Left ventricle myocardium inferior (tissue), 1 donor: ENCODE results near the gene SETD5. TPM values are rescaled to one million over a fixed set of nuclear protein-coding genes. Genes with fewer than 3 reads are reported as not detected.

Experiments
- DNase-seq: peaks from one replicate; pipeline ENCODE4 v3.0.0-alpha.2; 2020
- H3K27ac ChIP-seq: fragments of 200-600 bp; replicated peaks from 2 replicates; pipeline ENCODE4 v1.8.0; 2021
- H3K27me3 ChIP-seq: fragments of 200-600 bp; 2 replicates; pipeline ENCODE4 v1.8.0; 2021; ENCODE audit warnings: low read depth
- H3K36me3 ChIP-seq: fragments of 200-600 bp; 2 replicates; pipeline ENCODE4 v1.8.0; 2021
- H3K4me1 ChIP-seq: fragments of 200-600 bp; 2 replicates; pipeline ENCODE4 v1.8.0; 2021
- H3K4me3 ChIP-seq: fragments of 200-600 bp; 2 replicates; pipeline ENCODE4 v1.8.0; 2021; ENCODE audit warnings: mild to moderate bottlenecking, moderate library complexity
- H3K9me3 ChIP-seq: fragments of 200-600 bp; replicated peaks from 2 replicates; pipeline ENCODE4 v1.8.0; 2021
- intact Hi-C: fragments of 100-400 bp; cut with micrococcal nuclease; formaldehyde crosslinking; loops from one replicate; pipeline ENCODE4 v1.11.0; 2022
- total RNA-seq: library from RNA; stranded (reverse); fragmentation: NEBNext Ultra II Directional; extraction: Animal tissue kit (Norgen Biotek cat#: 25700); gene quantifications from one replicate; pipeline ENCODE4 v1.2.1, GENCODE V29; 2021
- TF ChIP-seq, protein P1 (sequence below): fragments of 200-600 bp; IDR thresholded peaks from 2 replicates; pipeline ENCODE4 v1.8.0; 2021; ENCODE audit warnings: antibody characterized with exemption, mild to moderate bottlenecking, borderline replicate concordance
- donor health status: DM: no; HTN: yes; CAD: no; lungs with severe emphysema.

The SETD5 gene
- total RNA-seq, 1 donor from 2014 or later = 49.9 TPM

DNA sequence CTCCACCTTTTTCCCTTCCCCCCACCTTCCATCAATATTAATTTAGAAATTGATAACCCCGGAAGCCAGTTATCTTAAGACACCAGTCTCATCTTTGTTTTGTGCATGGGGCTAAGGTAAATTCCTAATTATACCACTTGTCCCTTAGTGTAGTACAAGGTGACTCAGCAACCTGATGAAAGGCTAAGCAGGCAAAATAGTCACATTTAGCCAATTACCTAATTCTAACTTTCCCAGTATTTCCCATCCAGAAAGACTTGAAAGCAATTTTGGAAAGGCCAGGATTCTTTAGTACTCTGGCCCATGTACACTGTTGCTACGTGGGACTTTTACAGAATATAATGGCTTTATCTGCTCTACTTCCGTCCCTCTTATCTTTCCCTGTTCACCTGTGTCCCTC lies 72.6 kb downstream of the SETD5 start:
- Histone ChIP-seq H3K4me1 (no peaks in the 10 kb centered on the region), H3K27me3 (no peaks in the 10 kb centered on the region), H3K36me3 (peaks cover 100% of the 10 kb centered on the region), H3K9me3 (no peaks in the 10 kb centered on the region), H3K27ac (no peak overlapping the region), H3K4me3 (no peak overlapping the region)
- DNase-seq = no peak
- intact Hi-C loops = no loop called here
- TF ChIP-seq, protein P1, sequence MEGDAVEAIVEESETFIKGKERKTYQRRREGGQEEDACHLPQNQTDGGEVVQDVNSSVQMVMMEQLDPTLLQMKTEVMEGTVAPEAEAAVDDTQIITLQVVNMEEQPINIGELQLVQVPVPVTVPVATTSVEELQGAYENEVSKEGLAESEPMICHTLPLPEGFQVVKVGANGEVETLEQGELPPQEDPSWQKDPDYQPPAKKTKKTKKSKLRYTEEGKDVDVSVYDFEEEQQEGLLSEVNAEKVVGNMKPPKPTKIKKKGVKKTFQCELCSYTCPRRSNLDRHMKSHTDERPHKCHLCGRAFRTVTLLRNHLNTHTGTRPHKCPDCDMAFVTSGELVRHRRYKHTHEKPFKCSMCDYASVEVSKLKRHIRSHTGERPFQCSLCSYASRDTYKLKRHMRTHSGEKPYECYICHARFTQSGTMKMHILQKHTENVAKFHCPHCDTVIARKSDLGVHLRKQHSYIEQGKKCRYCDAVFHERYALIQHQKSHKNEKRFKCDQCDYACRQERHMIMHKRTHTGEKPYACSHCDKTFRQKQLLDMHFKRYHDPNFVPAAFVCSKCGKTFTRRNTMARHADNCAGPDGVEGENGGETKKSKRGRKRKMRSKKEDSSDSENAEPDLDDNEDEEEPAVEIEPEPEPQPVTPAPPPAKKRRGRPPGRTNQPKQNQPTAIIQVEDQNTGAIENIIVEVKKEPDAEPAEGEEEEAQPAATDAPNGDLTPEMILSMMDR = no peak

DNA sequence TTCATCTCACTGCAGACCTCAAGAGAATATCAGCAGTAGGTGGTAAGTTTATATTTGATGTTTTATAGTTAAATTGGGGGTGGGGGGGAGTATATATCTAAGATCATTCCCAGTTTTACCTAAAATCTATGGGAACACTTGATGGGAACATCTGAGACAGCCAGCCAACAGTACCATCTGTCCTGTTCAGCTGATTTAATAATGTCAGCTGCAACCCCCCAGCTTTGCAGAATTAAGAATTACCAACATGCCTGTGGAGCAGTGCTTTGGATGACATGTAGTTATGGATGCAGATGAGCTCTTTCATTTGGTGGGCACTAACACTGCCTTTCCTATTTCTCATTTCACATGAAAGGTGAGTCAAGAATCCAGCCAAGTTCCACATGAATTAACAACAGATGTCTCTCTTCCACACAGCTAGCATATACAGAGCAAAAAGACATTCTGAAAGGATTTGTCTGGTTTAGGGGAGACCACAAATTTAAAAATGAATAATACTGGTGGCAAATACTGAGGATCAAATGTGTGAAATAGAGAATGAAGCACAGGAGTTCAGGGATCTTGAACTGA lies 76.2 kb downstream of the SETD5 start:
- no peak for DNase-seq
- TF ChIP-seq, protein P1 = no peak
- Histone ChIP-seq H3K36me3 (peaks cover 100% of the 10 kb centered on the region), H3K27ac (no peak overlapping the region), H3K4me3 (no peak overlapping the region), H3K27me3 (no peaks in the 10 kb centered on the region), H3K9me3 (no peaks in the 10 kb centered on the region), H3K4me1 (no peaks in the 10 kb centered on the region)
- intact Hi-C loops = no loop called here

DNA sequence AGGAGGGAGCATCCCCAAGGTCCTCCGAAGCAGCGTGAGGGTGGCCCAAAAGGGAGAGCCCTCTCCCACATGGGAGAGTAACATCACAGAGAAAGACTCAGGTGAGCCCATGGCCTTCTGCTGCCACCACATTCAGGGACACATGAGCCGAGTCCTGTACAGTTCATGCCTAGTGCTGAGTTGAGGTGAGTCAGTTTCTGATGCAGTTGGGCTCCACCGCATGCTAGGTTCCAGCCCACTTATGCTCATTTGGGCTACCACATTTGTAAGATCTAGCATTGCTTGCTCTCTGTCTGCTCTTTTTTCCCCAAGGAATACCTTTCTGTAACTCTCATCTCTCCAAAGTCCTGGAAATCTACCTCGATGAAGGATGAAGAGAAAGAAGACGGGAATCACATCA lies 77.1 kb downstream of the SETD5 start:
- no peak for DNase-seq
- no peak overlapping the region for H3K4me3 ChIP-seq
- intact Hi-C loops = no loop called here
- H3K36me3 ChIP-seq = peaks cover 100% of the 10 kb centered on the region
- H3K27me3 ChIP-seq = no peaks in the 10 kb centered on the region
- no peaks in the 10 kb centered on the region for H3K4me1 ChIP-seq
- no peaks in the 10 kb centered on the region for H3K9me3 ChIP-seq
- no peak overlapping the region for H3K27ac ChIP-seq
- TF ChIP-seq, protein P1 = no peak

DNA sequence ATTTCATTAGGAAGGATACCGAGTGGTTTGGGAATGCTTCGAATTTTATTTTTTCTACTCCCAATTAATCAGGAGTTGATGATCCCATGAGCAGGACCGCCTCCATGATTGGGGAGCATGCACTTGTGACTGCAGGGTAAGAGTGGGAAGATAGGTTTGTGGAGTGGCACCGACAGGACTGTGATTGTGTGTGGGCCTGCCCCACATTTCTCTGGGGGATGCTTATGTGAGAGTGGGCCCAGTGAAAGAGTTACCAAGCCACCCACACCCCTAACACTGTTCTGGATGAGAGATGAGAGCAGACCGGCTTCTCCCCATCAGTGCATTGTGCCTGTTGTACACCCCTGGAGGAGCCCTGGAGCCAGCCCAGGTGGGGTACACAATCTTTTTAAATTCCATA lies 79.5 kb downstream of the SETD5 start:
- Histone ChIP-seq H3K9me3 (no peaks in the 10 kb centered on the region), H3K27me3 (no peaks in the 10 kb centered on the region), H3K4me3 (no peak overlapping the region), H3K27ac (no peak overlapping the region), H3K4me1 (no peaks in the 10 kb centered on the region), H3K36me3 (peaks cover 99% of the 10 kb centered on the region)
- TF ChIP-seq, protein P1 = no peak
- intact Hi-C loops = no loop called here
- no peak for DNase-seq

DNA sequence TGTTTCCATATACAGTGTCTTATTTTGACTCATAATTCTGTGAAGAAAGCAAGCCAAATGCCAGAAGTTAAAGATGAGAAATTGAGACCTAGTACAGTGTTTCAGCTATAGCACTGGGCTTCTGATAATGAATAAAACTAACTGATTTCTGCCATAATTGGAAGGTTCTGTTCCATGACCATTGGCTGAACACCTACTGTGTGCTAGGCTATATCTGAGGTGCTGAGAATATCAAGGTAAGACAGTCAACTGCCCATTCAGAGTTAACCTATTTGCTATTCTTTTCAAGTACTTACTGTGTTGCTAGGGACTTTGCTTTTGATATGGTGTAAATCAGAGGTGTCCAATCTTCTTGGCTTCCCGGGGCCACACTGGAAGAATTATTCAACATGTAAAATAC lies 82.8 kb downstream of the SETD5 start:
- H3K4me3 ChIP-seq = no peak overlapping the region
- H3K36me3 ChIP-seq = peaks cover 86% of the 10 kb centered on the region
- TF ChIP-seq, protein P1 = no peak
- intact Hi-C loops = no loop called here
- H3K27ac ChIP-seq = no peak overlapping the region
- H3K4me1 ChIP-seq = no peaks in the 10 kb centered on the region
- no peak for DNase-seq
- H3K27me3 ChIP-seq = no peaks in the 10 kb centered on the region
- no peaks in the 10 kb centered on the region for H3K9me3 ChIP-seq
